ENCODE measurements around the gene NET1.

NET1 gene

GRCh38 chr10:5364890-5365338 lies 47.4 kb upstream of the NET1 start, which contains the start of gene UCN3:
UCN3 (plus strand) TSS chr10:5364966; CDS start chr10:5373721, 8,755 bp downstream.
- TF ChIP-seq EZH2 (IDR thresholded peaks at IDR 0.05; ENCODE audit: borderline replicate concordance, low read depth, low read length, severe bottlenecking): no peak
- TF ChIP-seq CTCF (IDR thresholded peaks at IDR 0.05; ENCODE audit: borderline replicate concordance, extremely low read depth, low read length, poor library complexity, severe bottlenecking): no peak
- Histone ChIP-seq H3K4me3 (ENCODE audit: low read depth in 1 of 2, low read length in 2 of 2) (no peak within 1 kb of the TSS), H3K79me2 (ENCODE audit: insufficient read depth, low read length) (no peaks in the 10 kb centered on the region), H4K20me1 (ENCODE audit: insufficient read depth, low read length) (no peaks in the 10 kb centered on the region), H3K4me2 (ENCODE audit: insufficient read depth, low read length) (no peak within 1 kb of the TSS), H3K36me3 (ENCODE audit: insufficient read depth, low read length) (no peaks in the 10 kb centered on the region), H3K9me3 (ENCODE audit: insufficient read depth, low read length, severe bottlenecking) (peaks cover under 1% of the 10 kb centered on the region), H3K4me1 (ENCODE audit: insufficient read depth, low read length) (no peaks in the 10 kb centered on the region), H3K9ac (ENCODE audit: low read depth, low read length) (no peak within 1 kb of the TSS), H2AFZ (ENCODE audit: low read depth, low read length) (no peak within 1 kb of the TSS), H3K27ac (ENCODE audit: low read length) (no peak within 1 kb of the TSS), H3K27me3 (ENCODE audit: insufficient read depth, low read length, poor library complexity) (peaks cover 5% of the 10 kb centered on the region)
- ATAC-seq (ENCODE audit: insufficient read depth, low read depth) (no peak), DNase-seq (no peak)

GRCh38 chr10:5365928-5366327 lies 46.4 kb upstream of the NET1 start:
- Histone ChIP-seq H3K9me3 (ENCODE audit: insufficient read depth, low read length, severe bottlenecking) (peaks cover 9% of the 10 kb centered on the region), H3K79me2 (ENCODE audit: insufficient read depth, low read length) (no peaks in the 10 kb centered on the region), H3K36me3 (ENCODE audit: insufficient read depth, low read length) (no peaks in the 10 kb centered on the region), H3K9ac (ENCODE audit: low read depth, low read length) (no peak overlapping the region), H3K4me2 (ENCODE audit: insufficient read depth, low read length) (no peak overlapping the region), H3K4me3 (ENCODE audit: low read depth in 1 of 2, low read length in 2 of 2) (no peak overlapping the region), H4K20me1 (ENCODE audit: insufficient read depth, low read length) (no peaks in the 10 kb centered on the region), H3K27ac (ENCODE audit: low read length) (no peak overlapping the region), H3K4me1 (ENCODE audit: insufficient read depth, low read length) (no peaks in the 10 kb centered on the region), H2AFZ (ENCODE audit: low read depth, low read length) (no peak overlapping the region), H3K27me3 (ENCODE audit: insufficient read depth, low read length, poor library complexity) (no peaks in the 10 kb centered on the region)
- DNase-seq: no peak
- ATAC-seq (ENCODE audit: insufficient read depth, low read depth): no peak
- TF ChIP-seq CTCF (IDR thresholded peaks at IDR 0.05; ENCODE audit: borderline replicate concordance, extremely low read depth, low read length, poor library complexity, severe bottlenecking): no peak

- no peak overlapping the region for H3K9ac ChIP-seq (ENCODE audit: low read depth, low read length)
- no peak overlapping the region for H2AFZ ChIP-seq (ENCODE audit: low read depth, low read length)
- H3K4me2 ChIP-seq (ENCODE audit: insufficient read depth, low read length): no peak overlapping the region
- DNase-seq (no peak), ATAC-seq (ENCODE audit: insufficient read depth, low read depth) (no peak)
- H3K4me1 ChIP-seq (ENCODE audit: insufficient read depth, low read length): no peaks in the 10 kb centered on the region
- H3K4me3 ChIP-seq (ENCODE audit: low read depth in 1 of 2, low read length in 2 of 2): no peak overlapping the region
- no peak for TF ChIP-seq CTCF (IDR thresholded peaks at IDR 0.05; ENCODE audit: borderline replicate concordance, extremely low read depth, low read length, poor library complexity, severe bottlenecking)
- TF ChIP-seq EZH2 (IDR thresholded peaks at IDR 0.05; ENCODE audit: borderline replicate concordance, low read depth, low read length, severe bottlenecking): no peak
- H3K27ac ChIP-seq (ENCODE audit: low read length): no peak overlapping the region
- no peaks in the 10 kb centered on the region for H4K20me1 ChIP-seq (ENCODE audit: insufficient read depth, low read length)
- no peaks in the 10 kb centered on the region for H3K36me3 ChIP-seq (ENCODE audit: insufficient read depth, low read length)
- no peaks in the 10 kb centered on the region for H3K79me2 ChIP-seq (ENCODE audit: insufficient read depth, low read length)
- no peaks in the 10 kb centered on the region for H3K27me3 ChIP-seq (ENCODE audit: insufficient read depth, low read length, poor library complexity)
- peaks cover 11% of the 10 kb centered on the region for H3K9me3 ChIP-seq (ENCODE audit: insufficient read depth, low read length, severe bottlenecking)
These were observed 42.8 kb upstream of the NET1 start for GRCh38 chr10:5369362-5370158.
